ENCODE measurements around the gene PACSIN3.

The PACSIN3 gene

DNA sequence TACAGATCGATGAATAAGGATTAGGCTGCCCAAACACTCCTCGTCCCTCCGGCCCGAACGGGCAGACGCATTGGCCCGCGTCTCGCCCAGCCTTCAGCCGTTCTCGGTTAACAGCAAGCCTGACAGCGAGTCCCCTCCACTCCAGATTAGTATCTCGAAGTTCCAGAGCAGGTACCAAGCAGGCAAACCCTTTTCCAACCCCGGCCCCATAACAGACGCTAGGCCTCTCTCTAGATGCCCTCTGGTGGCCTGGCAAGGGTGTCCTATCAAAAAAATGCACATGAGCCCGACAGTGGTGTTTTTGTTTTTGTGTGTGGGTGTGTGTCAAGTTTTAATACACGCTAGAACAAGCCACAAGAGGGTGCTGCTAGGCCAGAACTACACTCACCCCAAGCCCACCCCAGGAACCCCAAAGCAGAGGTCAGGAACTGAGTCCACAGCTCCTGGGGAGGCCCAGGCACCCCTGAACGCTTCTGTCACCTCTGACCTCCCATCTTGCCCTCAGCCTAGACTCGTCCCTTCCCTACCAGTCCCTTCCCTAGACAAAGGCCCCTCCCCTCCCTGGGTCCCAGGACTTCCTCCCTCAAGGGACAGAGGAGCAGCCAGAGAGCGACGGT lies 8.9 kb downstream of the PACSIN3 start:
- peak in 50 of 56 donors; percentile 43 to 94 (median 80) for DNase-seq

DNA sequence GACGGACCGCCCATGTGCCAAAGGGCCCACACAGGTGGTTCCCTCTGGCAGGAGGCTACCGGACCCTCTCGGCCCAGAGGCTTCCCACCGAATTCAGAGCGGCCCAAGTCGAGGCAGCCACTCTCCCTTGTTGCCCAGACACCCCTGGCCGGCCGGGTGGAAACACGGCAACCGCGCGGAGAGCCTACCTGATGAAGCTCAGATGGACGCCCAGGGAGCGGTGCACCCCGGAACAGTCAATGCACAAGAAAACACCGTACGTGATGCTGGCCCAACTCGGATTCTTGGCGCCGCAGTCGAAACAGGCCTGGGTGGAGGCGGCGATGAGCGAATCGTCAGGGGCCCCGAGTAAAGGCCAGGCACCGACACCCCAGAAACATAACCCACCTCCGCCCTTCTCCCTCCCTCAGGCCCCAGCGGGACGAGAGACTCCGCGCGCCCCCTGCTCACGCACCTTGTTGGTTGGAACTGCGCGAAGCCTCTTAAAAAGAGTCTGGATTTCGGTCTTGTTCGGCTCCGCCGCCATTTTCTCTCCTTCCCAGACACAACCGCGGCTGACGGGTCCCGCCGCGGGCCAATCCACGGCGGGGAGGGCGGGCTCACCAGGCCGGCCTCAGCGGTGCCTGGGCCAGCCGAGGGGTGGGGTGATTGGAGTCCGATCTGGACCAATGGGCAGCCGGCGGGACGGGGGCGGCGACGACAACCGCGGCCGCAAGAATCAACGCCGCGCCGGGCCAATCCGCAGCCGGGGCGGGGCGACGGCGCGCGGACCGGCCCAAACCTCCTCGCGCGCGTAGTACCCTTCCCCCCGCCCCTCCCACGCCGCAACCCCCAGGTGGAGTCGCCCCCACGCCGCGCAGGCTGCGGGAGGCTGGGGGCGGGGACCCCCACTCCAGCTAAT lies 9.7 kb downstream of the PACSIN3 start, which contains the start of gene ARFGAP2:
TSS of gene ARFGAP2 (minus strand) at position 552 of the 901 bp plus-strand sequence. CDS start at position 526, 26 bp downstream.
- DNase-seq, result peak; percentile 48 to 98 (median 94)

DNA sequence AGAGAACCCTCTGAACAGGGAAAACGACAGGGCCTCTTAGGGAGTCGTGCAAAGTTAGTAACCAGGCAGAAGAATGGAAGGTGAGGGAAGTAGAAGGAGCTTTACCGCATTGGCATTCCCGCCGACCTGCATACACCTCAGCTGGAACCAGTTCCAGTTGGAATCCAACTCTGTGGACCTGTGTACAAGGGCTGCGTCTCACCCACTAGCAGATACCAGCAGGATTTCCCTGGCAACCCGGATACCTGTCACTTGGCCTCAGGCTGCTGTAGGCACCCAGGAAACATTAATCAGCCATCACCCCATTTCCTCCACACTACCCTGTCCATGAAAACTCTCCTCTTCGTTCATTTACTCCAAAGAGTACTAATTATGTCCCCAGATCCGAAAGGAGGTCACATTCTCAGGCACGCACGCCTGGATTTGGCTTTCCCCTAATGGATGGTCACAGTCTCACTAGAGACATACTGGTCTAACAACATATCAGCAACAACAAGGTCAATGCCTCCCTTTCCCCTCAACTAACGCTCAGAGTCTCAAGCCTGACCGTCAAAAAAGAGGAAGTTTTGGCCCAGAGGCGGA lies 10.4 kb downstream of the PACSIN3 start:
- DNase-seq, result no peak

DNA sequence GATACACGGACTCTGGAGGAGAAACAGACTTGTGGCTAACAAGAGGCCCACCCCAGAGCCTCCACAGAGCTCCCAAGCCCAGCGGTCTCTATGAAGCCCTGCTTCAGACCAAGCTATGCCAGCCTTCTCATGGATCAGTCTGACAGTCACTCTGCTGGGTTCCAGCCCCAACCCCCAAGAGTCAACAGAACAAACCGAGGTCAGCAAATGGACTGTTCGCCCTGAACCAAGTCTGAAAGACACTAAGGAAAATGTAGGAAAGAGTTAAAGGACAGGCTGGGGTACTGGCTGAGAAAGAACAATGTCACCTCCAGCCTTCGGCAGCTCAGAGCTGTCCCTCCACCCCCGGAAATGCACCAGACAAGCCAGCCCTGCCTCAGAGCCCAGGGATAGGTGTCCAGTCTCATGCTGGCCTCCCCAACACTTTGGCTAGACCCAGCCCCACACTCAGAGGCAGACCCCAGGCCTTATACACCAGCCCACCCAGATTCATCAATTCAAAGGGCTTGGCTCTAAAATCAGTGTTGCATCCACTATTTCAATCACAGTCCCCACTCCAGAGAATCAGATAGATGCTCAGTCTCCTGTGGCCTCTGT lies 13.4 kb downstream of the PACSIN3 start:
- no peak for DNase-seq

DNA sequence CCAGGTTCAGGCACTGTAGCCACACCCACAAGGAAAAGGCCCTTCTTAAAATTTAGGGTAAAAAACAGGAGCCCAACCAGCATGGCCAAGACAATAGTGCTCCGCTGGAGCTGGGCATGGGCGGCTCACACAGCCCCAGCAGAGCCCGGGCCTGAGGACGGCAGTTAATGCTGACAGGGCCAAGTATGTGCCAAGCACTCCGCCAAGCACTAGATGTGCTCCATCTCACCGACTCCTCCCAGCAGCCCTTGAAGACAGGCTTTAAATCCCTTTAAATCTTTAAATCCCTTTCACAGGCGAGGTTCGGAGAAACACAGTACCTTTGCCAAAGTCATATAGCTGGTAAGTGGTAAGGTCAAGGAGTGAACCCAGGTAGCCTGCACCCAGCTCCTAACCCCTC lies 14.4 kb downstream of the PACSIN3 start:
- DNase-seq, result no peak

DNA sequence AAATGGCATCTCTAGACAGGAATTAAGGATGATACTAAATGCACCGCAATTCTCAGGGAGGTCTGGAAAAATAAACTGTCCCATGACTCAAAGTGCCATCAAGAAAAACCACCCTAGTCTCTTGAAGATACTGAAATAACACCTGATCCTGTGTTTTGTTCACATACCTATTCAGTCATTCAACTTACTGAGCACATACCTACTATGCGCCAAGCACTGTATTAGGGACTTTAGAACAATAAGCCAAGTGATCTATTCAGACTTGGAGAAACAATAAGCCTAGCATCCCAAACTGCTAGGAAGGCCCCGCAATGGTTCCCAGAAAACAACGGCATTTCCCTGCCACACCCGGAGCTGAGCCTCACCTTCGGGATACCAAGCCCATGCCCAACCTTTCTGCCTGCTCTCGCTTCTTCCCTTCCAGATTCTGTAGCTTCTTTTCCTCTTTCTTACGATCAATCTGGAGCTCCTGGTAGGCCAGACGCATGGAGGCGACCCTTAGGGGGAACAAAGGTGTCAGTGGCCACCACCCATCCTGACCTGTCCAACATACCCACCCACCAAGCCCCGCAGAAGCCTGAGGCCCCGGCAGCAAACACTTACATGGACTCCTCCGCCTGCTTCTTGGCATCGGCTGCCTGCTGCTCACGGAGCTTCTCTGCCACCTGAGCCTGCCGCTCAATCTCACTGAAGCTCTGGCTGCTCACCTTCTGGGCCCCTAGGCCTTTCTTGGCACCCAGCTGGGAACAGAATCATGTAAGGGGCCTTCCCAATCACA lies 15.0 kb downstream of the PACSIN3 start:
- DNase-seq, result no peak

DNA sequence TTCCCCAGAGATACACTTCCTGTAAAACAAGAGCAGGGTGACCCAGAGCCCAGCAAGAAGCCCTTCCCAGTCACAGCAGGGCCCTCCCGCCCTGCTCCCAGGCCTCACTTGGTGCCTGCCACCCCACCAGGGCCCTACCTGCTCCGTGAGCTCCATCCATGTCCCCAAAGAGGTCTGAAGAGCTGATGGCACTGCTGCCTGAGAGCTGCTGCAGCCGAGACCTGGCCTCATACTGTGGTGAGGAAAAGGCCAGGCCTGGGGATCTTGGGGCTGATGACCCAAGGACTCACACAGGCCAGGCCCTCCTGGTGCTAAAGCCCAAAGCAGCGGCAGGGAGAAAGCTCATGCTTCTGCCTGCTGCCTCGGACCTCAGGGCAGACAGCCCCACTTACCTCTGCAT lies 19.9 kb downstream of the PACSIN3 start:
- DNase-seq, result no peak

DNA sequence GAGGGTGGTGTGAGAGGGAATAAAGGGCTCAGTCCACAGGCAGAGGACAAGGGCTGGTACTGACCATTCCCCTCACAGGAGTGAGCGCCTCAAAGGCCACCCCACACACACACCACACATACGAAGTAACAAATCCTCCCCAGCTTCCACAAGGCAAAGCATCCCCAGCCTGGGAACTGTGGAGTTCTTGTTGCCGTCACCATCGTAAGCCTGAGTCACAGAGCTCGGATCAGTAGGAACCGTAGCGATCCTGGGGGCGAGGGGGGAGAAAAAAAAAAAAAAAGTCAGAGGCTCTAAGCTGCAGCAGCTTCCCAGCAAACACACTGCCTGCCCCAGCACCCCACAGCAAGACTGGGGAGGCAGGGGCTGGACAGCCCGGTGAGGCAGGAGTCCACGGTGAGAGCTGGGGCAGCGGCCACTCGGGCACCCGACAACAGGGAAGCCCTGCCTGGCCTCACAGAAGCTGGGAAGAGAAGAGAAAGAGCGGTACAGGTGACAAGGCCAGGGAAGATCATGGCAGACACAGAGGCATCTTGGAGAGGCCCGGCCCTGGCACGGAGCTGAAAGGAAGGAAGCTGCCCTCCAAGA lies 20.9 kb downstream of the PACSIN3 start:
- peak in 3 of 56 donors; percentile 17 to 32 (median 26) for DNase-seq

DNA sequence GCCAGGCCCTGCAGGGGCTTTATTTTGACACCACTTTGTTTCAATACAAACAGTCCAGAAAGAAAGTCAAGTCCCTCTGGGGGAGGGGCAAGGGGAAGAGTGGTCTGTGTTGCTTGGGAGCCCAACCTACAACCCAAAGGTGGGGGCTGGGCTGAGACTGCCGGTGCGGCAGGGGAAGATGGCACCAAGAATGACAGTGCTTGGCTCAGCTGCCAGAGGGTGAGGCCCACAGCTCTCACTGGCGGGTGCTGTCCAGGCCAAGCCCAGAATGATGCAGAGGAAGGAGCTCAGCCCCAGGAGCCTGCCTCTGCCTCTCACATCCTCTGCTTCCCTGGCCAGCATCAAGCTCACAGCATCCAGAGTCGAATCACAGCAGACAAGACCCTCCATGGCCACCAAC lies 21.9 kb downstream of the PACSIN3 start:
- DNase-seq, result no peak

DNA sequence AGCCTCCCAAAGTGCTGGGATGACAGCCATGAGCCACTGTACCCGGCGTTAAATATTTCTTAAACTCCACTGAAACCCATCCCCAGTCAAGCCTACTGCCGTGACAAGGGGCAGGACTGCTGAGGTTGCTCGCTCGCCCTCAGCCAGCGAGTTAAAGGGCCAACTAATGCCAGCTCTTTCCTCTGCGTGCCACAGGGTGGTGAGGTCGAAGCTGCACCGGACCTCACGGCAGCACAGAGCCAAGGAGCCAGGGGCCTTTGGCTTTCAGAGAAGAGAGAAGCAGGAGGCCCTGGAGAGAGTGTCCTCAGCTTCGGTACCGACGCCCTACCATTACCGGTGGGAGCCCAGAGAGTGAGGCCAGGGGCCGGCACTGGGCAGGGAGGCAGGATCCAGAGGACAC lies 22.3 kb downstream of the PACSIN3 start:
- DNase-seq, result no peak

DNA sequence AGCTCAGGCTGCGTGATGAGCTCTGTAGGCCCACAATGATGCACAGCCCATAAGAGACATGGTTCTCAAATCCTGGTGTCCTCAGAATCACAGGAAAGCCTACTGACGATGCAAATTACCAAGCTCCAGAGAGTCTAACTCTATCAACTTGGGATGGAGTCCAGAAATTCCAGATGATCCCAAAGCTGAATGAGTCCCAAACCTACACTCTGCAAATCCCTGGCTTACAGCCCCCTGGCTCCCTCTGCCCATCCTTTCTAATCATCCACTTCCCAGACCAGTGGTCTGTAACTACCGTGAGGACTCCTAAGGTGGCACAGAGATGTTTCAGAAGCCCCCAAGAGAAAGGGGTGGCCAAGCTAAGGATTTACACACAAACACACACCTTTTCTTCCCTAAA lies 23.0 kb downstream of the PACSIN3 start:
- DNase-seq, result no peak

DNA sequence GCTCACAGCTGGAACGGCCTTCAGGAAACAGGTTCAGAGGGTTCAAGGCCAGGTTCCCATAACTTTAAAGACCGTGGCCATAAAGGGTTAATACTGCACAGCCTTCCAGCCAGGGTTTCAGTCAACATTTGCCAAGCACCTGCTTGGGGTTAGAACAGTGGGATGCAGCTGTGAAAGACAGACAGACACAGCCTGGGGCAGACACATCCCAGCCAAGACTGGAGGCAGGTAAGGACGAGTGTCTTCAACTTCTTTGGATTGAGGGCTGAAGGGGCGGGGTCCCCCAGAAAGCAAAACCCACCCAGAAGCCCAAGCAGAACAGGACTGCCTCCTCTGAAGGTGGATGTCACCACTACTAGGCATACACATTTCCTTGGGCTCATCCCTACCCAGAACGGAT lies 23.8 kb downstream of the PACSIN3 start:
- DNase-seq, result no peak

DNA sequence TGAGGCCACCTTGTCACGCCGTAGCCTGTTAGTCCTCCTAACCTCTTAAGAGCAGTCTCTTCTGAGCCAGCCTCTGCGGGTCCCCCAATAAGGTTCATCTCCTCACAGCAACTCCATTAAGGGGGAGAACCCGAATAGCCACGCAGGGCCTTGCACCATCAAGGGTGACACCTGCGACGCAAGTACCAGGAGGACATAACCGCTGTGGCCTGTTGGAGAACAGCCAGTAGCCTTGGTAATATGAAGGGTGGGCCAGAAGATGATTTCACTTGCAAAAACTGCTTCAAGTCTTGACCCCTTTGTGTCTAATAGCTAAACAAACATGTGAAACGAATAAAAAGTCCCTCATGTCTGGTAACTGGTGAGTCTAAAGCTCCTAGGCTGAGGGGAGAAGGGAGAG lies 24.3 kb downstream of the PACSIN3 start:
- DNase-seq, result no peak

DNA sequence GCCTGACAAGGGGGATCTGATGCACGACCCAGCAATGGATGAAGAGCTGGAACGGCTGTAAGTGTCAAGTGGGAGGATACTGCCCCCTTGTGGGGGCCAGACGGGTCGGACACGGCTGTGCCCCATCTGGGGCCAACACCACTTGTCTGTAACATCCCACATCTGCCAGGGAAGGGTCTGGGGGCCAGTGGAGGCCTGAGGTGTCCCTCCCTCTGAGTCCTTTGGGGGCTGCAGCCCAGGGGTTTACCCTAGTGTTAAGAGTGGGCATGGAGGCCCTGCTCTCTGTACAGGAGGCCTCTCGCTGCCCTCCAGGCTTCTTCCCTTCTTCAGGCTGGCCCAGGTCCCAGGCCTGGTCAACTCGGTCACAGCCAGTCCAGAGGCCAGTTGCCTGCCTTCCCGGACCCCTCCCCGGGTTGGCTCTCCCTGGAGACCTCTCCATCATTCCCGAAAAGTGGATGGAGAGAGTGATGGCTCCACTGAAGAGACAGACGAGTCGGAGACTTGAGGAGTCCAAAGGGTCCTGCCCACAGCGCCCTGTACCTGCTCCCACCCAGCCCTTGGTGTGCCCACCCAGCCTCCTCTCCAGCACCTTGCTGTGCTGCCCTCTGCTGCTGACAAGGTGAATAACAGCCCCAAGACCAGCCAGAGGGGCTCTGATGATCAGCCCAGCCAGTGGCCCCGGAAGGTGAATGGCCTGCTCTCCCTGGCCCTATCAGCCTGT lies 24.9 kb downstream of the PACSIN3 start:
- peak in 48 of 56 donors; percentile 8 to 76 (median 42) for DNase-seq

DNA sequence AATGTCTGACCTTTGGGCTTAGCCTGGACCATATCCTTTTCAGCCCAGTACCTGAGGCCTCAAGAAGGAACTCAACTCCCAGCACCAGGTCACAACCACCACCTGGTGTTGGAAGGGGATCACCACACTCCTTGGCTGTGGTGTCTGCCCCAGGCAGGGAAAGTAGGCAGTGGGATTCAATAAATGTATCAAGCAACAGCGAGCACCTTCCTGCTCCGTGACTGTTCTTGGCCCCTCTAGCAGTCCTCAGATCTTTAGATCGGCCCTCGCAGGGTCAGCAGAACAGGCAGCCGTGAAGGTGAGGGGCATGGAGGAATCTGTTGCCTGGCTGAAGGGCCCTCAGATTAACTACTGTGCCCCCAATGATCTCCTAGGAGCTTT lies 25.5 kb downstream of the PACSIN3 start:
- DNase-seq, result no peak

DNA sequence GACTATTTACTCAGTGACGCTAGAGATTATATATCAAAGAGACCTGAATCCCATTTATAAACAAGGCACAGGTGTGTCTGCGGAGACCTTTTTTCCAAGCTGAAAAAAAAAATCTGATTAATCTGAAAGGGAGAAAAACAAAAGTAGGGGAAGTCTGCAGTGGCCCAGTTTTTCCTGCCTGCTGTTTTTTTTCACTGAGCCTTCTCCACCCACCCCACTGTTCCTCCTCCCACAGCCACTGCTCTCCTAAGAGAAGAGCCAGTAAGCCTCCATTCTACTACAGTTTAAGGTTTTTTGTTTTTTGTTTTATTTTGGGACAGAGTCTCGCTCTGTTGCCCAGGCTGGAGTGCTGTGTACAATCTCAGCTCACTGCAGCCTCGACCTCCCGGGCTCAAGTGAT lies 28.0 kb downstream of the PACSIN3 start:
- peak in 6 of 56 donors; percentile 12 to 34 (median 28) for DNase-seq

DNA sequence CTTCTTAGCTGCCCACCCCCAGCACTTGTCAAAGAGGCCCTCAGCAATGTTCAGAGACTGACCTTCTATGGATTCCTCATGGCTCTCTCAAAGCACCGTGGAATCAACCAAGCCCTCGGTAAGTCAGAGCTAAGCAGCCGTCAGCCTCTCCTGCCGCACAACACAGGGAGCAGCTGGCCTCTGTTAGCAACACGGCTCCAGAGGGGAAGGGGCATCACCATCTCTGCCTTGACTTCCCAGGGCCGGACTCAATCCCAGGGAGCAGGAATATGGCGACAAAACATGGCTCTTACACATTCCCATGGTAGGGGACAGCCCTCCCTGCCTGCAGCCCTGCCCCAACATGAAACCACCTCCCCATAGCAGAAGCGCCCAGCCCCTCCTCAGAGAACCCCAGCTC lies 28.4 kb downstream of the PACSIN3 start:
- DNase-seq, result no peak

DNA sequence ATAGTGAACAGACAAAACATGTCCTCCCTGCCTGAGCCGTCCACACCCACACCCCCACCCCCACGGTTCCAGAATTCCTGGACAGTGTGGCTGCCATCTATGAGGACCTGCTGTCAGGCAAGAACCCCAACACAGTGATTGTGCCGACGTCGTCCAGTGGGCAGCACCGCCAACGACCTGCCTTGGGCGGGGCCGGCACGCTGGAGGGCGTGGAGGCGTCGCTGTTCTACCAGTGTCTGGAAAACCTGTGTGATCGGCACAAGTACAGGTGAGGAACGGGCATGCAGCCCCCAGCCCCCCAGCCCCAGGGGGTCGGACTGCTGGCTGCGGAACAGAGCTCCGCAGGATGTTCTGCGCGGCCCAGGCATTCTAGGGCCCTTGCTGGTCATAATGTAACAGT lies 29.3 kb downstream of the PACSIN3 start:
- no peak for DNase-seq

DNA sequence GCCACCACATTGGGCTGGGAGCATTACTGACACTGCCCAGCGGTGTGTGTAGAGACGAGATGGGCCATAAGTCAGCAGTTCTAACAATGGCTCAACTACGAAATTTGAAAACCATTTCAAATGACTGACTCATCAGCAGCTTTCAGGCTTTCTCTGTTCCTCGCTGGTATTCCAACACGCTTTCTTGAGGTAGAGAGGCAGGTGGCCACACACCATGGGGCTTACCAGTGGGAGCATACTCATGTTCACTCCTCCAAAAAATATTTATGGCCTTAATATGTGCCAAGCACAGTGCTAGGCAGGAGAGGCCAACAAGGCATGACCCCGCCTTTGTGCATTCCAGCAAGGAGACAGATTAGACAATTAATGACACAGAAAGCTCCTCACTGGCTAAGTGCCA lies 29.9 kb downstream of the PACSIN3 start:
- DNase-seq, result no peak

DNA sequence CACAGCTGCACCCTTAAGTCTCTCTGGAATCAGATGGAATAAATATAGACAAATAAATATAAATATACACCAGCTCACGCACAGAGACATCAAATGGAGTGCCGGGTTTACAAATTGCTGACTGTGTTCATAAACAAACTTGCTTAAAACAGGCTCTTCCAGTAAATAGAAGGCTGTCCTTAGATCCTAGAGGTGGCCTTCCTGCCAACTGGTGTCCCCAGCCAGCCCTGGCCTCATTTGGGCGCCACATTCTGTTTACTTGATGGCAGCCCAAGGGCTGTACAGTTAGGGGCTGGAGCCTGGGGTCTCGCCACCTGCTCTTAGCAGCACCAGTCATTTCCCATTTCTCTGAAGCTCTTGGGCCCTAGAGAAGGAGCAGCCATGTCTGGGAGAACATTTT lies 30.4 kb downstream of the PACSIN3 start:
- DNase-seq, result no peak

Data from nucleus accumbens (tissue), 56 donors.